Tibial nerve (tissue), 4 donors: ENCODE results near the gene TSFM. TPM values are rescaled to one million over a fixed set of nuclear protein-coding genes. Genes with fewer than 3 reads are reported as not detected.

Experiments
- DNase-seq, 2 donors: peaks; one replicate each; pipeline ENCODE4 v3.0.0-alpha.2; 2019; ENCODE audit warnings: low spot score in 2 of 2
- H3K27ac ChIP-seq, 4 donors: fragments of 200-600 bp; sonication (generic) in 3 of 4; one replicate each; pipeline ENCODE4 v1.5.1; 2017 to 2019; ENCODE audit warnings: mild to moderate bottlenecking in 1 of 4
- H3K27me3 ChIP-seq, 2 donors: fragments of 200-600 bp; sonication (generic) in 1 of 2; one replicate each; pipeline versions ENCODE4 v1.5.1 to v1.6.0; 2017 to 2019
- H3K36me3 ChIP-seq, 3 donors: fragments of 200-600 bp; sonication (generic); one replicate each; pipeline ENCODE4 v1.5.1; 2018 to 2019
- H3K4me1 ChIP-seq, 4 donors: fragments of 200-600 bp; sonication (generic) in 3 of 4; one replicate each; pipeline ENCODE4 v1.5.1; 2017 to 2019
- H3K4me3 ChIP-seq, 4 donors: fragments of 200-600 bp; sonication (generic) in 3 of 4; one replicate each; pipeline ENCODE4 v1.5.1; 2017 to 2019; ENCODE audit warnings: mild to moderate bottlenecking in 1 of 4, moderate library complexity in 1 of 4
- H3K9me3 ChIP-seq, 4 donors: fragments of 200-600 bp; sonication (generic) in 3 of 4; one replicate each; pipeline ENCODE4 v1.5.1; 2017 to 2019
- CTCF ChIP-seq, 5 experiments: fragments of 200-600 bp in 3 of 5; fragments of 450-650 bp in 2 of 5; sonication (generic) in 3 of 5; IDR thresholded peaks; one replicate each; pipeline ENCODE4 v1.5.1; 2016 to 2019; ENCODE audit warnings: antibody characterized with exemption in 5 of 5, mild to moderate bottlenecking in 3 of 5, moderate library complexity in 2 of 5
- EP300 ChIP-seq, 2 donors: sonication (generic); formaldehyde crosslinking; IDR thresholded peaks; one replicate each; pipeline ENCODE4 v1.6.1; 2017; ENCODE audit warnings: antibody characterized with exemption in 2 of 2, mild to moderate bottlenecking in 1 of 2
- POLR2A ChIP-seq, 2 donors: fragments of 450-650 bp; IDR thresholded peaks; one replicate each; pipeline ENCODE4 v1.6.1; 2017; ENCODE audit warnings: antibody characterized with exemption in 2 of 2, mild to moderate bottlenecking in 2 of 2, moderate library complexity in 2 of 2
- WGBS, 2 donors: methylation state at CpG; one replicate each; pipeline ENCODE4 v1.1.5; 2018; 5-methylcytosine and 5-hydroxymethylcytosine counted together
- total RNA-seq, 4 donors: library from RNA; depleted of rRNA; stranded (reverse); fragments of >200 nt; gene quantifications; one replicate each; pipeline ENCODE4 v1.1.0, GENCODE V29; 2016

Gene TSFM
- 10 to 100 TPM; 13.5 to 23.2 (median 22.4) TPM for total RNA-seq

DNA sequence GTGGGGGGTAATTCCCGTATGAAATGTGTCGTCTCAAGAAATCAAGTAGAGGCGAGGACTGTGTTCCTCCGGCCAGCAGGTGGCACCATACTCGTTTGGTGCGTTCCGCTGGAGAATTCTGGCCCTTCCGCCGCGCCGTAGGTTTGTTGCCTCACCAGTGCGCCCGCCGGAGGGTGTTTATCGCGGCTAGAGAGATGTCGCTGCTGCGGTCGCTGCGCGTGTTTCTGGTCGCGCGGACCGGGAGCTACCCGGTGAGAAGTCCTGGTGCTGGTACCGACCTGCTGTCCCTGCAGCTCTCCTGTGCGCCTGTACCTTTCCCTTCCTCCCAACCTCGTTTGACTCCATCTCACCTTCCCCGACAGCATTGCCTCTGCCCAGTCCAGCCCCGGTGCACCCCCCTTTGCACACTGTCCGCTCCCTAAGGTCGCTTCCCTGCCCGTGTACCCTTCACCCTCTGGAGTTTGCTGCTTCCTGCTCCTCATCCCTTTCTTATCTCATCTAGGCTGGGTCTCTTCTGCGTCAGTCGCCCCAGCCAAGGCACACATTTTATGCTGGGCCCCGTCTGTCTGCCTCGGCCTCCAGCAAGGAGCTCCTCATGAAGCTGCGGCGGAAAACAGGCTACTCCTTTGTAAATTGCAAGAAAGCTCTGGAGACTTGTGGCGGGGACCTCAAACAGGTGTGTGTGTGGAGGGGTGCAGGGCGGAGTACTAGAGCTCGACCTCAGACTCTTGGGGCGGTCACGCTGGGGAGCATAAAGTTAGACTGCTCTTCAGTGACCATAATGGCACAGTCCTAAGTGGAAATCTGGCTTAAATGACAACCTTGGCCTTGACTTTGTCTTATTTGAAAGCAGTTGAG is at the start of gene TSFM:
Gene TSFM, plus strand, starts transcription at position 180 of the 858 bp plus-strand sequence. Its CDS starts 15 bp downstream, at position 195.
- no peaks in the 10 kb centered on the region for H3K27me3 ChIP-seq
- H3K27ac ChIP-seq: peak within 1 kb of the TSS; percentile 11 to 81 (median 78)
- 1 to 2% methylated on average over 45 of the region's 45 CpGs for WGBS, 2 donors
- TF ChIP-seq POLR2A (IDR thresholded peaks at IDR 0.05) (peak; percentile 11 to 55), EP300 (IDR thresholded peaks at IDR 0.05) (peak; percentile 80 to 98), CTCF (IDR thresholded peaks at IDR 0.05) (peak; percentile 85 to 98 (median 94))
- DNase-seq: peak; percentile 95 to 99
- peaks cover 0 to 26% (median 6%) of the 10 kb centered on the region in 4 donors for H3K4me1 ChIP-seq
- no peaks in the 10 kb centered on the region for H3K9me3 ChIP-seq
- H3K36me3 ChIP-seq: peaks cover 0 to 57% (median 3%) of the 10 kb centered on the region in 3 donors
- H3K4me3 ChIP-seq: peak within 1 kb of the TSS; percentile 73 to 96 (median 82)

DNA sequence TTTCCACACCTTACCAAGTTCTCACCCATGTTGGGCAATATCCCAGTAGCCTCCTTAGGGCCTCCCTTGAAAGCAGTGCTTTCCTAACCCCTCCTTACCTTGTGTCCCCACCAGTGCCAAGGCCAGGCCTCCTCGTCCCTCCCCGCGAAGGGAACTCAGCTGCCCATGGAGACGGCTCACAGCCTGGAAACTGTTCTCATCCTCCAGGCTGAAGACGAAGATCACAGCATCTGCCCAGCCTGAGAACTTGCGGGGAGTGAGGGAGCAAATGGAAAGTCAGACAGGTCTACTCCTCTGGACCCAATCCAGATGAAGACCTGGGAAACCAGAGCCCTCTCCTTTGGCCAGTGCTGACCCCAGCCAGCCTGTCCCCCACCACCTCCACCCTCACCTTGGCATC is 48.7 kb upstream of the TSFM start:
- DNase-seq: no peak
- H3K27me3 ChIP-seq: peaks cover 7 to 63% of the 10 kb centered on the region in 2 donors
- no peak overlapping the region for H3K4me3 ChIP-seq
- H3K9me3 ChIP-seq: no peaks in the 10 kb centered on the region
- WGBS, 2 donors: 79 to 81% methylated on average over 5 to 6 of the region's 6 CpGs
- H3K36me3 ChIP-seq: no peaks in the 10 kb centered on the region
- H3K4me1 ChIP-seq: peaks cover 0 to 38% (median 27%) of the 10 kb centered on the region in 4 donors
- TF ChIP-seq CTCF (IDR thresholded peaks at IDR 0.05): no peak
- TF ChIP-seq POLR2A (IDR thresholded peaks at IDR 0.05): no peak
- no peak for TF ChIP-seq EP300 (IDR thresholded peaks at IDR 0.05)
- H3K27ac ChIP-seq: no peak overlapping the region

DNA sequence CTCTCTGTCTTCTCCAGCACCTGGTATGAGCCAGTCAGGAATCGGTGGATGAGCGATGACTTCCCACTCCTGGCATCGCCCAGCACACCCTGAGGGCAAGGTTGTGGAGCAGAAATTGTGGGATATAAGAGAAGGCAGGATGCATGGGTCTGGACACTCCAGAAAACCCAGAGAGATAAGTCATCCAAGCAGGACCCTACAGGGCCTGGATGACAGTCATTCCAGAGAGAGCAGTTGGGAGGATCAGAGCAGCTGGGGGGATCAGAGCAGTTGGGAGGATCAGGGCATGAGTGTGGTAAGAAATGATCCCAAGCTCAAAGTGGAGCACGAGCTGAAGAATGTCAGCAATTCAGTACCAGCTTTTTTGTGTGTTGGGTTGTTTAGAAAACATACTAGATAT is 48.0 kb upstream of the TSFM start:
- no peak for DNase-seq
- Histone ChIP-seq H3K27me3 (peaks cover 7 to 69% of the 10 kb centered on the region in 2 donors), H3K27ac (no peak overlapping the region), H3K36me3 (no peaks in the 10 kb centered on the region), H3K4me3 (no peak overlapping the region), H3K9me3 (no peaks in the 10 kb centered on the region), H3K4me1 (peaks cover 0 to 45% (median 29%) of the 10 kb centered on the region in 4 donors)
- no peak for TF ChIP-seq EP300 (IDR thresholded peaks at IDR 0.05)
- TF ChIP-seq POLR2A (IDR thresholded peaks at IDR 0.05): no peak
- TF ChIP-seq CTCF (IDR thresholded peaks at IDR 0.05): no peak
- WGBS, 2 donors: 76 to 79% methylated on average over 4 of the region's 4 CpGs

- no peaks in the 10 kb centered on the region for H3K9me3 ChIP-seq
- TF ChIP-seq POLR2A (IDR thresholded peaks at IDR 0.05) (no peak), EP300 (IDR thresholded peaks at IDR 0.05) (no peak), CTCF (IDR thresholded peaks at IDR 0.05) (no peak)
- DNase-seq: no peak
- no peak overlapping the region for H3K27ac ChIP-seq
- 31 to 39% methylated on average over 8 of the region's 8 CpGs for WGBS, 2 donors
- no peaks in the 10 kb centered on the region for H3K36me3 ChIP-seq
- H3K4me1 ChIP-seq: peaks cover 0 to 47% (median 31%) of the 10 kb centered on the region in 4 donors
- no peak overlapping the region for H3K4me3 ChIP-seq
- H3K27me3 ChIP-seq: peaks cover 7 to 77% of the 10 kb centered on the region in 2 donors
These were observed 47.3 kb upstream of the TSFM start for GRCh38 chr12:57735198-57735855.
